BLaER1 treated with 17β-estradiol and CSF1 and Interleukin-3, amounts not matched to agents 10 nM and 100 nM (cell line): ENCODE results near the gene FAR2.

ENCODE experiments used
- H3K27ac ChIP-seq, 11 experiments: shearing (Covaris generic); formaldehyde crosslinking; 2 replicates each; pipeline ENCODE4 v1.8.1; 2022
- H3K27me3 ChIP-seq, 11 experiments: shearing (Covaris generic); formaldehyde crosslinking; 2 replicates each; pipeline ENCODE4 v1.8.1; 2022
- H3K36me3 ChIP-seq, 11 experiments: shearing (Covaris generic); formaldehyde crosslinking; 2 replicates each; pipeline ENCODE4 v1.8.1; 2022
- H3K4me1 ChIP-seq, 10 experiments: shearing (Covaris generic); formaldehyde crosslinking; 2 replicates each; pipeline ENCODE4 v1.8.1; 2022
- H3K4me2 ChIP-seq, 11 experiments: shearing (Covaris generic); formaldehyde crosslinking; 2 replicates each; pipeline ENCODE4 v1.8.1; 2022
- H3K4me3 ChIP-seq, 10 experiments: shearing (Covaris generic); formaldehyde crosslinking; 2 replicates each; pipeline ENCODE4 v1.8.1; 2022
- H3K9ac ChIP-seq, 11 experiments: shearing (Covaris generic); formaldehyde crosslinking; 2 replicates each; pipeline ENCODE4 v1.8.1; 2022
- H3K9me3 ChIP-seq, 11 experiments: shearing (Covaris generic); formaldehyde crosslinking; replicated peaks in 1 of 11; 2 replicates each; pipeline ENCODE4 v1.8.1; 2022
- H4K20me1 ChIP-seq, 11 experiments: shearing (Covaris generic); formaldehyde crosslinking; 2 replicates each; pipeline ENCODE4 v1.8.1; 2022
- Cebpa-rat ChIP-seq, 11 experiments: shearing (Covaris generic); IDR thresholded peaks; 2 replicates each; pipeline ENCODE4 v1.8.1; 2022

FAR2 gene

DNA sequence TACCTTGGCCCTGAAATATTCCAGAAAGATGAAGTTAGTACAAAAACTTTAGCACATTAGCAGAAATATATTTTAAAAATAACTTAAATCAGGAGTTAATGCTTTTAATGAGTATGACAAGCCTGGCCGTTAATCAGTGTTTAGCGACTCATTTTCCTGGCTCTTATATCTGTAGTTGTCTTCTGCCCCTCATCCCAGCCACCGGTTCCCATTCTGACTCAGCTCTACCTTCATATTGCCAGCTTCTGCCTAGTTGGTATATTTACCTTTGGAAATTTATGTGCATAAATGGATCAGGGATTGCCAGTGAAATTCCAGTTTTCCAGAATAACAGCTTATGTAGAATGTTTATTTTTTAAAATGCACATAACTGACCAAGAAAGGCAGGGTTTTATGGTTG lies 152.0 kb downstream of the FAR2 start:
- H3K27me3 ChIP-seq = no peaks in the 10 kb centered on the region
- H3K4me3 ChIP-seq = no peak overlapping the region
- no peak for TF ChIP-seq Cebpa-rat (IDR thresholded peaks at IDR 0.05)
- no peaks in the 10 kb centered on the region for H3K4me1 ChIP-seq
- H3K9me3 ChIP-seq = no peaks in the 10 kb centered on the region
- 0 out of 22 replicates have a peak, but pooled peaks cover 0 to 6% (median 0%) of the 10 kb centered on the region in 11 experiments for H3K36me3 ChIP-seq
- H3K27ac ChIP-seq = no peak overlapping the region
- no peak overlapping the region for H3K9ac ChIP-seq
- H3K4me2 ChIP-seq = no peak overlapping the region
- no peaks in the 10 kb centered on the region for H4K20me1 ChIP-seq

- H3K4me1 ChIP-seq = no peaks in the 10 kb centered on the region
- H3K9me3 ChIP-seq = no peaks in the 10 kb centered on the region
- no peaks in the 10 kb centered on the region for H4K20me1 ChIP-seq
- no peak overlapping the region for H3K9ac ChIP-seq
- no peak overlapping the region for H3K4me2 ChIP-seq
- TF ChIP-seq Cebpa-rat (IDR thresholded peaks at IDR 0.05) = no peak
- no peaks in the 10 kb centered on the region for H3K27me3 ChIP-seq
- H3K4me3 ChIP-seq = no peak overlapping the region
- H3K36me3 ChIP-seq = peaks cover 0 to 14% (median 0%) of the 10 kb centered on the region in 11 experiments; a peak in 4 of 22 replicates
- no peak overlapping the region for H3K27ac ChIP-seq
These were observed 155.3 kb downstream of the FAR2 start for GRCh38 chr12:29304388-29304787.

- Histone ChIP-seq H3K4me2 (no peak overlapping the region), H3K9ac (no peak overlapping the region), H3K4me3 (no peak overlapping the region), H4K20me1 (no peaks in the 10 kb centered on the region), H3K27ac (no peak overlapping the region), H3K4me1 (no peaks in the 10 kb centered on the region), H3K9me3 (no peaks in the 10 kb centered on the region), H3K36me3 (peaks cover 0 to 20% (median 5%) of the 10 kb centered on the region in 11 experiments; a peak in 6 of 22 replicates), H3K27me3 (no peaks in the 10 kb centered on the region)
- TF ChIP-seq Cebpa-rat (IDR thresholded peaks at IDR 0.05) = no peak
These were observed 157.2 kb downstream of the FAR2 start for GRCh38 chr12:29306266-29306665.

- TF ChIP-seq Cebpa-rat (IDR thresholded peaks at IDR 0.05) = no peak
- H4K20me1 ChIP-seq = no peaks in the 10 kb centered on the region
- no peak overlapping the region for H3K4me3 ChIP-seq
- H3K27ac ChIP-seq = no peak overlapping the region
- H3K36me3 ChIP-seq = peaks cover 0 to 25% (median 5%) of the 10 kb centered on the region in 11 experiments; a peak in 7 of 22 replicates
- no peaks in the 10 kb centered on the region for H3K27me3 ChIP-seq
- H3K9me3 ChIP-seq = no peaks in the 10 kb centered on the region
- H3K4me2 ChIP-seq = no peak overlapping the region
- H3K4me1 ChIP-seq = no peaks in the 10 kb centered on the region
- H3K9ac ChIP-seq = no peak overlapping the region
These were observed 157.6 kb downstream of the FAR2 start for GRCh38 chr12:29306682-29307081.

- Histone ChIP-seq H3K9me3 (no peaks in the 10 kb centered on the region), H3K4me2 (no peak overlapping the region)
- TF ChIP-seq Cebpa-rat (IDR thresholded peaks at IDR 0.05) = no peak
These were observed 160.3 kb downstream of the FAR2 start for GRCh38 chr12:29309320-29309902.

DNA sequence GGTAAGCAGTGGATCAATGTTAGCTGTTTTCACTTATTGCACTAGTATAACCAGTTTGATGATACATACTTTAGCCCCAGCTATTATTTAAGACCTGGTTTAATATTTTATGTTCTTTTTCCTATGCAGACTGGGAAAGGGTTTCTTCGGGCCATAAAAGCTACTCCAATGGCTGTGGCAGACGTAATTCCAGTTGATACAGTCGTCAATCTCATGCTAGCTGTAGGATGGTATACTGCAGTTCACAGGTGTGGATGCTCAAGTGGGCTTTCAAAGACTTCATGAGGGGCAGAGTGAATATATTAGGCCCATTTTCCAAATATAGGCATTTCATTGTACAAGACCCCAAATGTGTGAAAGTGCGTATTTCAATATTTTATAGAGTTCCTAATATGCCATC lies 161.8 kb downstream of the FAR2 start:
- peaks cover 0 to 47% (median 16%) of the 10 kb centered on the region in 11 experiments; a peak in 11 of 22 replicates for H3K36me3 ChIP-seq
- H3K4me1 ChIP-seq = no peaks in the 10 kb centered on the region
- H4K20me1 ChIP-seq = no peaks in the 10 kb centered on the region
- no peak overlapping the region for H3K4me3 ChIP-seq
- no peak overlapping the region for H3K9ac ChIP-seq
- no peaks in the 10 kb centered on the region for H3K9me3 ChIP-seq
- H3K27ac ChIP-seq = no peak overlapping the region
- TF ChIP-seq Cebpa-rat (IDR thresholded peaks at IDR 0.05) = no peak
- H3K27me3 ChIP-seq = no peaks in the 10 kb centered on the region
- H3K4me2 ChIP-seq = no peak overlapping the region

More at GRCh38 chr12:29309320-29309902, 160.3 kb downstream of the FAR2 start:
- Histone ChIP-seq H4K20me1 (no peaks in the 10 kb centered on the region), H3K27me3 (no peaks in the 10 kb centered on the region), H3K4me3 (no peak overlapping the region), H3K27ac (no peak overlapping the region), H3K36me3 (peaks cover 0 to 40% (median 16%) of the 10 kb centered on the region in 11 experiments; a peak in 11 of 22 replicates), H3K4me1 (no peaks in the 10 kb centered on the region), H3K9ac (no peak overlapping the region)

DNA sequence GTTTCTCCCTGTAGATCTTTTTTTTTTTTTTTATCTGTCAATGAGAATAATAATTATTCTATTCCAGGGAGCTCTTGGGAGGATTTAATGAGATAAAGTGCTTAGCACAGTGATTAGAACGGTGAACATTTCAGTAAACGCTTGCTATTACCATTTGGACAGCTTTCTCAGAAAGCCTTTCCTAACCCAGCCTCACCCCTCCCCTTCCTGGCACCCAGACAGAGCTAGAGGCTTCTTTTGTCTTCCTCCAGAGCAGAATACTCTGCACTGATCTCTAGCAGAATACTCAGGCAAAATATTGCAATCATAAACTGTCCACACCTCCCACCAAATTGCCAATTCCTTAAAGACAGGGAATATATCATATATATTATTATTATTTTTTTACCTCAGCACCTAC lies 165.3 kb downstream of the FAR2 start:
- peaks cover 0 to 18% (median 10%) of the 10 kb centered on the region in 10 experiments; a peak in 16 of 20 replicates for H3K4me1 ChIP-seq
- H3K27me3 ChIP-seq = no peaks in the 10 kb centered on the region
- H3K27ac ChIP-seq = no peak overlapping the region
- H3K4me3 ChIP-seq = no peak overlapping the region
- H3K36me3 ChIP-seq = peaks cover 0 to 54% (median 14%) of the 10 kb centered on the region in 11 experiments; a peak in 11 of 22 replicates
- H4K20me1 ChIP-seq = no peaks in the 10 kb centered on the region
- no peak overlapping the region for H3K4me2 ChIP-seq
- H3K9me3 ChIP-seq = no peaks in the 10 kb centered on the region
- no peak overlapping the region for H3K9ac ChIP-seq
- no peak for TF ChIP-seq Cebpa-rat (IDR thresholded peaks at IDR 0.05)

DNA sequence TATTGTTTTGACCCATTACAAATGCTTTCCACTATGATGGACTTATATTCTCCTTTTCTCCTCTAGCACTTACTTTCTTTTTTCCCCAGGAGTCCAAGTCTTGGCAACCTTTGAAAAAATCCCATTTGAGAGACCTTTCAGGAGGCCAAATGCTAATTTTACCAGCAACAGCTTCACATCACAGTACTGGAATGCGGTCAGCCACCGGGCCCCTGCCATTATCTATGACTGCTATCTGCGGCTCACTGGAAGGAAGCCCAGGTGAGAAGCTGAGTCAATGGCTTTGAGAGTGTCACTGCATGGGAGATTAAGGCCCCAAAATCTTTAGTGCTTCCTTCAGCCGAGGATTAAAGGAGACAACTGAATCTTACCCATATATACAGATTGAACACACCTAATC lies 167.7 kb downstream of the FAR2 start:
- no peak overlapping the region; a peak in 1 of 22 replicates for H3K27ac ChIP-seq
- no peak overlapping the region; a peak in 1 of 22 replicates for H3K4me2 ChIP-seq
- H3K9ac ChIP-seq = no peak overlapping the region
- H3K36me3 ChIP-seq = peaks cover 0 to 66% (median 21%) of the 10 kb centered on the region in 11 experiments; a peak in 15 of 22 replicates
- H4K20me1 ChIP-seq = no peaks in the 10 kb centered on the region
- no peak for TF ChIP-seq Cebpa-rat (IDR thresholded peaks at IDR 0.05)
- no peaks in the 10 kb centered on the region for H3K27me3 ChIP-seq
- H3K4me3 ChIP-seq = no peak overlapping the region
- H3K4me1 ChIP-seq = peaks cover 0 to 18% (median 10%) of the 10 kb centered on the region in 10 experiments; a peak in 16 of 20 replicates
- no peaks in the 10 kb centered on the region for H3K9me3 ChIP-seq

GRCh38 chr12:29317556-29318363 lies 168.7 kb downstream of the FAR2 start:
- H3K4me3 ChIP-seq = no peak overlapping the region

More at GRCh38 chr12:29317556-29318363, 168.7 kb downstream of the FAR2 start:
- no peak for TF ChIP-seq Cebpa-rat (IDR thresholded peaks at IDR 0.05)
- Histone ChIP-seq H3K27ac (peak overlapping the region in 1 of 11 experiments; percentile 0; a peak in 2 of 22 replicates), H3K27me3 (no peaks in the 10 kb centered on the region), H3K4me2 (peak overlapping the region in 7 of 11 experiments; percentile 3 to 51 (median 34); a peak in 9 of 22 replicates), H3K9ac (no peak overlapping the region), H4K20me1 (no peaks in the 10 kb centered on the region), H3K36me3 (peaks cover 8 to 66% (median 21%) of the 10 kb centered on the region in 11 experiments), H3K9me3 (peaks cover 2 to 9% (median 7%) of the 10 kb centered on the region in 11 experiments), H3K4me1 (peaks cover 0 to 18% (median 10%) of the 10 kb centered on the region in 10 experiments; a peak in 16 of 20 replicates)
